CD4-positive, alpha-beta T cell treated with Interleukin-15 for 1 hour (primary cell): ENCODE measurements around the gene LPP.
"Not testable (repeated sequence)": the region's sequence is repeated elsewhere in the genome, so short reads cannot be mapped to it uniquely, and the experiment has no call there.

Experiments used
- DNase-seq: peaks from one replicate; pipeline ENCODE4 v3.0.0-alpha.2; 2020

LPP gene, protein sequence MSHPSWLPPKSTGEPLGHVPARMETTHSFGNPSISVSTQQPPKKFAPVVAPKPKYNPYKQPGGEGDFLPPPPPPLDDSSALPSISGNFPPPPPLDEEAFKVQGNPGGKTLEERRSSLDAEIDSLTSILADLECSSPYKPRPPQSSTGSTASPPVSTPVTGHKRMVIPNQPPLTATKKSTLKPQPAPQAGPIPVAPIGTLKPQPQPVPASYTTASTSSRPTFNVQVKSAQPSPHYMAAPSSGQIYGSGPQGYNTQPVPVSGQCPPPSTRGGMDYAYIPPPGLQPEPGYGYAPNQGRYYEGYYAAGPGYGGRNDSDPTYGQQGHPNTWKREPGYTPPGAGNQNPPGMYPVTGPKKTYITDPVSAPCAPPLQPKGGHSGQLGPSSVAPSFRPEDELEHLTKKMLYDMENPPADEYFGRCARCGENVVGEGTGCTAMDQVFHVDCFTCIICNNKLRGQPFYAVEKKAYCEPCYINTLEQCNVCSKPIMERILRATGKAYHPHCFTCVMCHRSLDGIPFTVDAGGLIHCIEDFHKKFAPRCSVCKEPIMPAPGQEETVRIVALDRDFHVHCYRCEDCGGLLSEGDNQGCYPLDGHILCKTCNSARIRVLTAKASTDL

GRCh38 chr3:188154014-188154808 lies at the start of gene LPP:
TSS of gene LPP (plus strand) at chr3:188154157. CDS start at chr3:188406121, 251,964 bp downstream.
- DNase-seq: peak; percentile 90

DNA sequence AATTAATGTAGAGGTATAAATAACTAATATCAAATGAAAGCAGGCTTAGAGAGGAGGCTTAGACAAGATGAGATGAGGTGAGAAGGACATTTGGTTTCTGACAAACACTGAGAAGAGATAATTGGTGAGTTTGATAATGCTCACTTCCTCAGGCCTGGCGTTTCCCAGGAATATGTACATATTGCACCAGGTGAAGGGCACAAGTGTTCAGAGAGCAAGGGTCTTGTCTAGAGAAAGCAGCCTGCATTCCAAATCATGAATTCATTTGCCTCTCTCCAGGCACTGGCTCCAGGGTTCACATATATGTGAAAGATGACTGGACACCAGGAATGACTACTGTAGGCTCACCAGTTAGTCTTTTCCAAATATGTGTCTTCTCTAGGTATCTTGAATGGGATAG lies 48.0 kb upstream of the LPP start:
- no peak for DNase-seq

GRCh38 chr3:188106454-188106853 lies 47.5 kb upstream of the LPP start:
- DNase-seq: no peak

DNA sequence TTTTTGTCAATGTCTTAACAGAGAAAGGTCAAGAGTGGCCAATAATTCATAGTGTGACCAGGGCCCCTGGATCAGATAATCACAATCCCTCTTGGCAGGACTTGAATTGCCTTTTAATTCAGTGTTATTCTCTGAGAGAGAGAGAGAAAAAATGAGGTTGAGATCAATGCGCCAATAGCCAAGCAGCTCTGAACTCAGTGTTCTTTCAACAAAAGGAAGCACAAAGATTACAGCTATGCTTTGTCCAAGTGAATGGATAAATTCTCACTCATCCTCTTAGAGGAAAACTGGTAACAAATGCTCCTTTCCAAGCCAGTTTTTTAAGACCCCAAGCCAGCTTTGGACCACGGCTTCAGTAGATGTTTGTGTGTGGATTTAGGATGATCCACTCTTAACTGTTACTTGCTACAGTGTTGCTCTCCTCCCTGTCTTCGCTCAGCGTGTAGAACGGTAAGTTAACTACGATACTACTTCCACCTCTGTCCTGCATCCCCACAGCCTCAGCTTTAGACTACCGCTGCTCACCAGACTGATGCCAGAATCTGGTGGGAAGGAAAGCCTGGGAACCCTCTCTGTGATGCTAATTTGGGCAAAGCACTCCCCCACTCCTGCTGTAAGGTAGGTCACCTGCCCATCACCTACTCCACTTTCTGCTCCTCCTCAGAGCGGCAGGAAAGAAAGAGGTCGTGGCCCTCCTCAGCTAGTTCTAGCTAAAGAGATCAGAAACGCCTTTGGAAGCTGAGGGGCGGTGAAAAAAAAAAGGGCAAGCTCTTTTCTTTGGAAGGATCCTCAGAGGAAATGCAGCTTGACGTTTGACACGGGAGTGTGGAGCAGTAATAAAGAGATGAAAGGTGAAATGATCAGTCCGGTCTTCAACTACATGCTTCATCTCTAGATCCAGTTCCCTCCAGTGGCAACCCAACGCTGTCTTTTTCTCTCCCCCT lies 46.8 kb upstream of the LPP start:
- no peak for DNase-seq

- DNase-seq: no peak
Measured at GRCh38 chr3:188108703-188109412, 45.1 kb upstream of the LPP start.

- DNase-seq: no peak
Measured at GRCh38 chr3:188111002-188111584, 42.9 kb upstream of the LPP start.

DNA sequence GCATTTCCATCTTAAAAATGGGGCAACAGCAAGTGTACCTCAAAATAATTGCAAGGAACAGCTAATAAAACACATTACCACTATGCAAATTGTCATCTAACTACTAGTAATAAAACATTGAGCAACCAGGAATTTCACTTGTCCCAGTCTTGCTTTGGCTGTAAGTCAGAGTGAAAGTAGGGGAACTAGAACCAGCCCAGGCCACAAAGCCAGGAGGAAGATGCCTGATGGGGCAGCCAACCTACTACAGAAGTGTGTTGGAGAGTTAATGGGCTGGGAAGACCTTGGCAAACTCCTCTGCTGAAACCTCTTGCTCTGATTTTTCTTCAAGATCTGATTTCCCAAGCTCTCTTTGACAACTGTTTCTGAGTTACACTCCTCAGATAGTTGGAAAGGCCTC lies 40.2 kb upstream of the LPP start:
- no peak for DNase-seq

- no peak for DNase-seq
Measured at GRCh38 chr3:188119846-188120245, 34.1 kb upstream of the LPP start.

DNA sequence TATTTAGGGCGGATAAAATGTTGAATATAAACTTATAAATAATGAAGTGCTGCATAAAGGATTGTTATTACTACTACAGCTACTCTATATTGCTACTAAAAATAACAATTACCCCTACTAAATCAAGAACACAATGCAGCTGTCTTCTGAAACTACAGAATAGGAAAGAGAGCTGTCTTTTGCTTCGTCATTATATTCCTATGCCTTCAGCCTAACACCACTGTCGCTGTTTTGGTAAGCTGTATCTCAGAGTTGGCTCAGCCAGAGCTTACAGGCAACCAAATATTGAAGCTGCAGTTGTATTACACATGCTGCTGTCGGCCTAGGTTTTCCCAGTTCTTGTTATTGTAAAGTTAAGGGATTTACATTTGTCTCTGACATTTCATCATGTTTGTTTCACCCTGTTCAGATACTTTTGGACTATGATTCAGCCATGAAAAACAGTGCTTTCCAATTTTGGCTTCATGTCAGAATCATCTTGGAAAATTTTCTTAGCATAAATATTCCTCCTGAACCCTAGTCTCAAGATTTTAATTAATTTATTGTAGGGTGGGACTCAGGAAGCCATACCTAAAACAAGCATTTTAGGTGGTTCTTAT lies 31.3 kb upstream of the LPP start:
- DNase-seq: no peak

- DNase-seq: no peak
Measured at GRCh38 chr3:188123170-188123905, 30.6 kb upstream of the LPP start.

GRCh38 chr3:188124184-188124583 lies 29.8 kb upstream of the LPP start:
- DNase-seq: no peak

GRCh38 chr3:188125076-188125475 lies 28.9 kb upstream of the LPP start:
- no peak for DNase-seq

DNA sequence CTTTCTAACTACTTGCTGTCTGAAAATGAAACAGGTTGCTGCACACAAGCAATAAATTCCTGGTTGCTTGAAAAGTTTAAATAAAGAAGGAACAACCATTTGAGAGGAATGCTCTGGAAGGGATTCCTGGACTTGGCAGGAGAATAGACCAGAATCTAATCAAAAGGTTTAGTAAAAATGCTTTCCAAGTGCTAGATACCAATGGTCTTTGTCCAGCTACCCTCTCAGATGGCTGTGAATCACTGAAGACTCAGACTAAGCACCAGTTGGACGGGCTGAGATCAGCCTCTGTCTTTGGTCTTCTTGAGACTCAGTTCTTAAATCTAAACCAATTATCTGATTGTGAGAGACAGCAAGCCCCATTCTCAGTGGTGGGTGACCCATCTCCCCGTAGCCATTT lies 27.7 kb upstream of the LPP start:
- DNase-seq: no peak

DNA sequence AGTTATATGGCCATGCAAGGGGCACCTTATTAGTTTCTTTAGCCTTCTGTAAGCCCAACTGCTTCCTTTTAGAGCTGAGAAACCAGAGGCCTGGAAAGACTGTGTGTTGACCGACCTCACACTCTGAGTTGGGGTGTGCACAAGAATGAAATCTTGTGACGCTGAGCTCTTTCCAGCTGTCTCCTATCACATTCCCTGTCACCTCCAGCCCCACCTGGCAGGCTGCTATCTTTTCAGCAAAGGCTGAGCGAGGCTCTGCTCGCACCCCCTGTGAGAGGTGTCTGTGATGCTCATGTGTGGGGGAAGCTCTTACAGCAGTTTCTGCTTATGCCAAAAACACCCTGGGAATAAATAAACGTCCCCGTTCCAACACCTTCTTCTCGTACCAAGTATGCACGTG lies 27.0 kb upstream of the LPP start:
- DNase-seq: no peak

GRCh38 chr3:188128905-188129304 lies 25.1 kb upstream of the LPP start:
- no peak for DNase-seq

DNA sequence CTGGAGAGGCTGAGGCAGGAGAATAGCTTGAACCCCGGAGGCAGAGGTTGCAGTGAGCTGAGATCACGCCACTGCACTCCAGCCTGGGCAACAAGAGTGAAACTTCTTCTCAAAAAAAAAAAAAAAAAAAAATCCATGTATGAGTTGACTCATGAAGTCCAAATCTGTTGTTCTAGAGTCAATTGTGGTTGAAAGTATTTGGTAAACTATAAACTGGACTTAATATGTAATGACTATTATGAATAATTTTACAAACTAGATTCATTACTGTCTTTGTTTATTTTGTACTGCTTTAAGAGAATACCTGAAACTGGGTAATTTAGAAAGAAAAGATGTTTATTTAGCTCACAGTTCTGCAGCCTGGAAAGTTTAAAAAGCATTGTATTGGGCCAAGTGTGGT lies 22.9 kb upstream of the LPP start:
- not testable (repeated sequence) for DNase-seq

- DNase-seq: no peak
Measured at GRCh38 chr3:188133219-188133618, 20.7 kb upstream of the LPP start.

DNA sequence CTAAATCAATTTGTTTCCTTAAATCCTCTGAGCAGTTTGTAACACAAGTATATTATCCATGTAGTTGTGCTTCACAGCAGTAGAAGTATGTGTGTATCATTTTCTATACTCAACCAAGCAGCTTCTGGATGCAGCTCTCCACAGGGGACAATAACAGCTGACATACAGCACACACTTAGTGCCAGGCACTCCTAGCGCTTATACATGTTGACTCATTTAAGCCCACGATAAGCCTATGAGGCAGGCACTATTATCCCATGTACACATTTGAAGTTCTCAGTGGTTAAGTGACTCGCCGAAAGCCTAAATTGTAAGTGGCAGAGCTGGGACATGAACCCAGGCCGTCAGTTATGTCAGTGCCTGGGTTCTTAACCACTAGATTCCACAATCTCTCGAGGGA lies 20.3 kb upstream of the LPP start:
- DNase-seq: no peak

- no peak for DNase-seq
Measured at GRCh38 chr3:188134079-188134478, 19.9 kb upstream of the LPP start.

DNA sequence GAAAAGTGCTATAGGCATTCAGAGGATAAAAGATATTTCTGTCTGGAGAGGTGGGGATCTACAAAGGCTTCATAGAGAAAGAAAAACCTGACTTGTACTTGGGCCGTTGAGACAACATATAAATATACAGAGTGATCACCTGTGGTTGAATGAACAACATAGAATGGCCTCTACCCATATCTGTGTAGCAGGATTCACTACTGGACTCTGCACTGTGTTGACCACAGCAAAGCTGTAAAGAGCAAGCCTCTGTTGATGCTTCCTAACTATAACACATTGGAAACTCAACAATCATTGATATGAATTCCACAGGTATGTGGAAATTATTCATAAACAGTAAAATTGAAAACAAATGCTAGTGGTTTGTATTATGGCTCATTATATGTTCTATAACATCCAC lies 19.1 kb upstream of the LPP start:
- DNase-seq: no peak
